Measurements from ENCODE around the gene RER1. TPM values are rescaled to one million over a fixed set of nuclear protein-coding genes. Genes with fewer than 3 reads are reported as not detected.
A peak's percentile ranks its signal among the peaks of the same experiment; 100 is the strongest.

Gene RER1
- total RNA-seq, 4 donors from 2014 or later = 73.5 to 101 (median 83.7) TPM

GRCh38 chr1:2442661-2443060, 51.0 kb downstream of the RER1 start:
- Histone ChIP-seq H3K4me3 (replicated peaks in 1 of 3) (no peak overlapping the region), H3K4me1 (no peaks in the 10 kb centered on the region), H3K36me3 (no peaks in the 10 kb centered on the region), H3K27me3 (peaks cover 5% of the 10 kb centered on the region), H3K9me3 (no peaks in the 10 kb centered on the region), H3K27ac (no peak overlapping the region)
- peak; percentile 18 to 22 for DNase-seq
- TF ChIP-seq CTCF (IDR thresholded peaks at IDR 0.05) (no peak), POLR2A (IDR thresholded peaks at IDR 0.05) (no peak)
- 40% methylated on average over 1 of the region's 6 CpGs; no CpG with 5 or more reads in 1 of the 2 donors for WGBS, 2 donors
- intact Hi-C loops (cut with DNase I) = no loop called here

GRCh38 chr1:2443277-2444137, 51.9 kb downstream of the RER1 start:
- WGBS, 2 donors = 0 to 2% methylated on average over 9 of the region's 107 CpGs
- no peaks in the 10 kb centered on the region for H3K4me1 ChIP-seq
- no peak for DNase-seq
- no peak overlapping the region for H3K4me3 ChIP-seq (replicated peaks in 1 of 3)
- H3K27me3 ChIP-seq = peaks cover 5% of the 10 kb centered on the region
- H3K9me3 ChIP-seq = no peaks in the 10 kb centered on the region
- no peak overlapping the region for H3K27ac ChIP-seq
- intact Hi-C loops (cut with DNase I) = no loop called here
- no peaks in the 10 kb centered on the region for H3K36me3 ChIP-seq
- no peak for TF ChIP-seq POLR2A (IDR thresholded peaks at IDR 0.05)
- TF ChIP-seq CTCF (IDR thresholded peaks at IDR 0.05) = no peak

- Histone ChIP-seq H3K27me3 (peaks cover 5% of the 10 kb centered on the region), H3K4me3 (replicated peaks in 1 of 3) (no peak overlapping the region), H3K36me3 (no peaks in the 10 kb centered on the region), H3K27ac (no peak overlapping the region), H3K9me3 (no peaks in the 10 kb centered on the region), H3K4me1 (no peaks in the 10 kb centered on the region)
- intact Hi-C loops (cut with DNase I) = no loop called here
- DNase-seq = no peak
- 65% methylated on average over 4 of the region's 27 CpGs; no CpG with 5 or more reads in 1 of the 2 donors for WGBS, 2 donors
- no peak for TF ChIP-seq CTCF (IDR thresholded peaks at IDR 0.05)
- TF ChIP-seq POLR2A (IDR thresholded peaks at IDR 0.05) = no peak
Observed at GRCh38 chr1:2444138-2444591, 52.5 kb downstream of the RER1 start.

GRCh38 chr1:2445162-2445822, 53.7 kb downstream of the RER1 start:
- DNase-seq = no peak

More at GRCh38 chr1:2445162-2445822, 53.7 kb downstream of the RER1 start:
- Histone ChIP-seq H3K27ac (no peak overlapping the region), H3K36me3 (no peaks in the 10 kb centered on the region), H3K9me3 (no peaks in the 10 kb centered on the region), H3K4me1 (no peaks in the 10 kb centered on the region), H3K4me3 (replicated peaks in 1 of 3) (no peak overlapping the region), H3K27me3 (peaks cover 5% of the 10 kb centered on the region)
- intact Hi-C loops (cut with DNase I) = no loop called here
- no peak for TF ChIP-seq CTCF (IDR thresholded peaks at IDR 0.05)
- TF ChIP-seq POLR2A (IDR thresholded peaks at IDR 0.05) = no peak
- 62 to 88% methylated on average over 13 to 15 of the region's 16 CpGs for WGBS, 2 donors
